ENCODE measurements around the gene EBI3.
"Not testable (repeated sequence)": the region's sequence is repeated elsewhere in the genome, so short reads cannot be mapped to it uniquely, and the experiment has no call there.

EBI3 gene

DNA sequence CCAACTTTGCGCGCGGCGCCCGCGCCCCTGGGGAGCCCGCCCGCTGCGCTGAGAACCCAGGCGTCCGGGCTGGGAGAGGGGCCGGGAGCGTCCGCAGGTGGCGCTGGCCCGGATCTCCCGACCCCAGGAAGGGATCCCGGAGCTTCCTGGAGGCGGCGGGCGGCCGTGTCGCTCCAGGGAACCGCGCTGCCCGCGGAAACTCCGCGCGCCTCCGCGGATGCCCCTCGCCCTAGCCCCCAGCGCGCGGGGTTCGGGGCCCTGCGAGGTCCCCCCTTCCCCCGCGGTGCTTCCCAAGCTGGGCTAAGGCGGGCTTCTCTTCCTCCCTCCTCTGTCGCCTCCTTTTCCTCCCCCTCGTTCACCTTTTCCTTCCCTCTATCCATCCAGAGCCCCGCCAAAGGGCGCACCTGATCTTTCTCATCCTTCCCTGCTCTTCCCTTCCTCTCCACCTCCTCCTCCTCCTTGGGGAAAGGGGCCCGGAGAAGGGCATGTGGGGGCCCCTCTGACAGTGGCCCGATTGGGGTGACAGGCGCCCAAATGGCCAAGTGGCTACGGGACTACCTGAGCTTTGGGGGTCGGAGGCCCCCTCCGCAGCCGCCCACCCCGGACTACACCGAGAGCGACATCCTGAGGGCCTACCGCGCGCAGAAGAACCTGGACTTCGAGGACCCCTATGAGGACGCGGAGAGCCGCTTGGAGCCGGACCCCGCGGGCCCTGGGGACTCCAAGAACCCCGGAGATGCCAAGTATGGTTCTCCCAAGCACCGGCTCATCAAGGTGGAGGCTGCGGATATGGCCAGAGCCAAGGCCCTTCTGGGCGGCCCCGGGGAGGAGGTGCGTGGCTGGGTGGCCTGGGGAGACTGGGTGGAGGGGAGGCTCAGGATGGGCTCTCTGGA, 50.5 kb downstream of the EBI3 start:
- DNase-seq: no peak

DNA sequence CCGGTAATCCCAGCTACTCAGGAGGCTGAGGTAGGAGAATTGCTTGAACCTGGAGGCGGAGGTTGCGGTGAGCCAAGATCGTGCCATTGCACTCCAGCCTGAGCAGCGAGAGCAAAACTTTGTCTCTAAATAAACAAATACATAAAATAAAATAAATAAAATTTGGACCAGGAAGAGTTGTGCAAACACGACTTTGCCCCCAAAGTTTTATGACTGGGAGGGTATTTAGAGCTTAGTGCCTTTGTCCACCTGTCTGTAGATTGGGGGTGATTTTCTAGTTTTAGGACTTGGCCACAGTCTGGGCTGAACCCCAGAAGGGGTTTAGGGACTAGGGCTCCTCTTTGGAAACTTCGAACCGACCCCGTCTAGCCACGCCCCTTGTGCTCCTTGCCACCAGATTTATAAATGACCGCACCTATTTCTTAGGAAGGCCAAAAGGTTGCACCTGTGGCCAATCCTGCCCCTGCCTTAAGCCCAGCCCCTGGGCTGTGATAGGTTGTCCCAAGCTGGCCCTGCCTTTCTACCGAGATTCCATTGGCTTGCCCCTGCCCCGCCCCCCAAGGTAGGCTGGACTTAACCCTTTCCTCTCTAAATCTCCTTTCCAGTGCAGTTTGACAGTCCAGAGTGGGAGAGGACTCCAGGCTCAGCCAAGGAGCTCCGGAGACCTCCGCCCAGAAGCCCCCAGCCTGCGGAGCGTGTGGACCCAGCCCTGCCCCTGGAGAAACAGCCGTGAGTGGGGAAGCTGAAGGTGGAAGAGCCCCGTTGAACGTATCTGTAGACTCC, 55.0 kb downstream of the EBI3 start:
- no peak for DNase-seq

DNA sequence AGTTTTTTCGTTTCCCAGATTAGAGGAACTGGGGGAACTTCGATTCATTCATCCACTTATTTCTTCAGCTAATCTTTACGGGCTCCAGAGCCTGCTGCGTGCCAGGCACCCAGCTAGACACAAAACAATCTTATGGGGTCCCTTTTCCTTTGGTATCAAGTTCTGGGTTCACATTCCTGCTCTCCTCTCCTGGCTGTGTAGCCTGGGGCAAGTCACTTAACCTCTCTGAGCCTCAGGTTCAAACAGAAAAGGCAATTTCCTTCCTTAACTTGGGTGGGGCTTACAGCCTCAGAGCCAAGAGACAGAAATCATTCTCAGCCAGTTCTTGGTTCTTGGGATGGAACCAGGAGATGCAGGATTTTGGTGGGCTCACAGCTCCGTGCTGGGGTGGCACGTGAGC, 55.7 kb downstream of the EBI3 start:
- no peak for DNase-seq

DNA sequence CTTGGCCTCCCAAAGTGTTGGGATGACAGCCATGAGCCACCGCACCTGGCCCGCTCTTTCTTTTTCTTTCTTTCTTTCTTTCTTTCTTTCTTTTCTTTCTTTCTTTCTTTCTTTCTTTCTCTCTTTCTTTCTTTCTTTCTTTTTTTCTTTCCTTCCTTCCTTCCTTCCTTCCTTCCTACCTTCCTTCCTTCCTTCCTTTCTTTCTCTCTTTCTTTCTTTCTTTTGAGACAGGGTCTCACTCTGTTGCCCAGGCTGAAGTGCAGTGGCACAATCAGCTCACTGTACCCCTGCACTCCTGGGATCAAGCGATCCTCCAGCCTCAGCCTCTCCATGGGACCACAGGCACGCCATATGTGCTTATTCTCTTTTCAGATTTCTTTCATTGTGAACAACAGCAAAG, 56.8 kb downstream of the EBI3 start:
- DNase-seq: not testable (repeated sequence)
